ENCODE measurements around the gene TFCP2L1. TPM values are rescaled to one million over a fixed set of nuclear protein-coding genes. Genes with fewer than 3 reads are reported as not detected.

Gene TFCP2L1
- total RNA-seq, 1 experiment from 2014 or later, result 1.8 TPM

- peaks cover 2% of the 10 kb centered on the region for H3K27me3 Mint-ChIP-seq (ENCODE audit: low read depth)
- Histone ChIP-seq H2BK20ac (ENCODE audit: low read depth, low read length, poor library complexity, severe bottlenecking) (no peak overlapping the region), H4K91ac (ENCODE audit: insufficient read length, low read depth, low read length) (no peak overlapping the region), H4K5ac (ENCODE audit: insufficient read length, low read depth, low read length) (no peak overlapping the region), H3K4me1 (ENCODE audit: insufficient read depth, low read length) (no peaks in the 10 kb centered on the region), H3K27ac (ENCODE audit: insufficient read length, low read depth, low read length) (no peak overlapping the region), H3K9ac (ENCODE audit: extremely low read depth, insufficient read length, low read length) (no peak overlapping the region), H3T11ph (ENCODE audit: low read length) (no peak overlapping the region), H3K4ac (ENCODE audit: low read depth, low read length) (no peak overlapping the region), H3K18ac (ENCODE audit: insufficient read length, low read depth, low read length) (no peak overlapping the region), H3K79me1 (ENCODE audit: insufficient read depth, low read depth, low read length, poor library complexity, severe bottlenecking) (no peaks in the 10 kb centered on the region), H3K4me2 (ENCODE audit: insufficient read depth, insufficient read length, low read length) (no peak overlapping the region), H2BK15ac (ENCODE audit: low read depth, low read length) (no peak overlapping the region), H2BK120ac (ENCODE audit: low read depth, low read length, poor library complexity, severe bottlenecking) (no peak overlapping the region), H2BK5ac (ENCODE audit: insufficient read length, low read length) (no peak overlapping the region), H3K14ac (ENCODE audit: insufficient read depth, low read length) (no peak overlapping the region), H2AFZ (ENCODE audit: low read length) (no peak overlapping the region), H3K56ac (ENCODE audit: insufficient read length, low read depth, low read length) (no peak overlapping the region), H3K27me3 (ENCODE audit: insufficient read depth, low read length) (no peaks in the 10 kb centered on the region), H2BK12ac (ENCODE audit: insufficient read length, low read depth, low read length) (no peak overlapping the region), H4K20me1 (ENCODE audit: control insufficient read depth, insufficient read depth, insufficient read length) (no peaks in the 10 kb centered on the region), H3K23me2 (ENCODE audit: insufficient read length, low read depth, low read length, poor library complexity, severe bottlenecking) (no peaks in the 10 kb centered on the region), H3K23ac (ENCODE audit: insufficient read length, low read depth, low read length) (no peak overlapping the region), H2AK5ac (ENCODE audit: insufficient read length, low read length) (no peak overlapping the region), H3K79me2 (ENCODE audit: insufficient read depth, low read length) (no peaks in the 10 kb centered on the region), H3K9me3 (ENCODE audit: control insufficient read depth, low read depth, low read length) (no peaks in the 10 kb centered on the region), H4K8ac (replicated peaks; ENCODE audit: insufficient read length, low read depth, low read length) (no peak overlapping the region)
- no peak for TF ChIP-seq CTCF (conservative IDR thresholded peaks at IDR 0.05)
- peaks cover 2 to 4% of the 10 kb centered on the region in 2 experiments; a peak in 3 of 4 replicates for H3K4me1 Mint-ChIP-seq
- WGBS (ENCODE audit: extremely low coverage, insufficient read length, low lambda C conversion rate), result no CpG with 5 or more reads among the region's 5 CpGs
- no peak overlapping the region for H3K4me3 Mint-ChIP-seq
- no peak overlapping the region for H3K27ac Mint-ChIP-seq
- H3K36me3 Mint-ChIP-seq (ENCODE audit: insufficient read depth in 1 of 3, low read depth in 3 of 3), result no peaks in the 10 kb centered on the region
- no peak for DNase-seq
- H3K9me3 Mint-ChIP-seq, result no peaks in the 10 kb centered on the region; a peak in 1 of 5 replicates
Measured at GRCh38 chr2:121239969-121240368, 45.0 kb downstream of the TFCP2L1 start.

Data from H9 (cell line).